T-helper 1 cell treated with Interleukin-12 subunit alpha and Interleukin-12 subunit beta and Interleukin-4 antibody, amounts not matched to agents 30 μg/mL and 1 μg/mL, for 36 hours (primary cell): ENCODE results near the gene STAT4.
"Not testable (repeated sequence)": the region's sequence is repeated elsewhere in the genome, so short reads cannot be mapped to it uniquely, and the experiment has no call there.

Experiments
- H3K27ac Mint-ChIP-seq: one replicate; pipeline ENCODE4 v1.8.0; 2021; ENCODE audit warnings: mild to moderate bottlenecking, mixed read lengths
- H3K27me3 Mint-ChIP-seq: one replicate; pipeline ENCODE4 v1.8.0; 2021; ENCODE audit warnings: low read depth, mixed read lengths
- H3K36me3 Mint-ChIP-seq: one replicate; pipeline ENCODE4 v1.8.0; 2021; ENCODE audit warnings: low read depth, mixed read lengths
- H3K4me1 Mint-ChIP-seq: one replicate; pipeline ENCODE4 v1.8.0; 2021; ENCODE audit warnings: low read depth, mixed read lengths
- H3K4me3 Mint-ChIP-seq: one replicate; pipeline ENCODE4 v1.8.0; 2021; ENCODE audit warnings: mild to moderate bottlenecking, moderate library complexity, mixed read lengths
- H3K9me3 Mint-ChIP-seq: one replicate; pipeline ENCODE4 v1.8.0; 2021; ENCODE audit warnings: mixed read lengths

Gene STAT4

GRCh38 chr2:191009541-191010374, 141.0 kb downstream of the STAT4 start:
- Mint-ChIP-seq H3K4me3 (peak overlapping the region; percentile 73), H3K27ac (peak overlapping the region; percentile 21), H3K36me3 (peaks cover 66% of the 10 kb centered on the region), H3K9me3 (peaks cover 18% of the 10 kb centered on the region), H3K4me1 (peaks cover 51% of the 10 kb centered on the region), H3K27me3 (no peaks in the 10 kb centered on the region)

GRCh38 chr2:191008286-191008685, 142.5 kb downstream of the STAT4 start:
- H3K4me3 Mint-ChIP-seq, result peak overlapping the region; percentile 69

GRCh38 chr2:191006997-191007783, 143.6 kb downstream of the STAT4 start:
- H3K27ac Mint-ChIP-seq, result peak overlapping the region; percentile 76
- H3K36me3 Mint-ChIP-seq, result peaks cover 91% of the 10 kb centered on the region
- H3K4me3 Mint-ChIP-seq, result peak overlapping the region; percentile 35
- H3K4me1 Mint-ChIP-seq, result peaks cover 63% of the 10 kb centered on the region
- H3K27me3 Mint-ChIP-seq, result no peaks in the 10 kb centered on the region
- peaks cover 36% of the 10 kb centered on the region for H3K9me3 Mint-ChIP-seq

More at GRCh38 chr2:191008286-191008685, 142.5 kb downstream of the STAT4 start:
- Mint-ChIP-seq H3K27ac (peak overlapping the region; percentile 46), H3K27me3 (no peaks in the 10 kb centered on the region), H3K4me1 (peaks cover 54% of the 10 kb centered on the region), H3K36me3 (peaks cover 81% of the 10 kb centered on the region), H3K9me3 (peaks cover 33% of the 10 kb centered on the region)

GRCh38 chr2:191006297-191006696, 144.5 kb downstream of the STAT4 start:
- Mint-ChIP-seq H3K4me1 (peaks cover 66% of the 10 kb centered on the region), H3K4me3 (peak overlapping the region; percentile 36), H3K36me3 (peaks cover 92% of the 10 kb centered on the region), H3K27me3 (no peaks in the 10 kb centered on the region), H3K9me3 (peaks cover 36% of the 10 kb centered on the region), H3K27ac (peak overlapping the region; percentile 9)

GRCh38 chr2:191003405-191004309, 147.1 kb downstream of the STAT4 start:
- H3K36me3 Mint-ChIP-seq, result peaks cover 96% of the 10 kb centered on the region
- H3K4me3 Mint-ChIP-seq, result no peak overlapping the region
- H3K27ac Mint-ChIP-seq, result peak overlapping the region; percentile 47
- peaks cover 36% of the 10 kb centered on the region for H3K9me3 Mint-ChIP-seq
- H3K4me1 Mint-ChIP-seq, result peaks cover 71% of the 10 kb centered on the region
- no peaks in the 10 kb centered on the region for H3K27me3 Mint-ChIP-seq

GRCh38 chr2:191001624-191002023, 149.2 kb downstream of the STAT4 start:
- H3K36me3 Mint-ChIP-seq, result peaks cover 93% of the 10 kb centered on the region
- peaks cover 31% of the 10 kb centered on the region for H3K9me3 Mint-ChIP-seq
- H3K4me3 Mint-ChIP-seq, result no peak overlapping the region
- no peak overlapping the region for H3K27ac Mint-ChIP-seq
- H3K4me1 Mint-ChIP-seq, result peaks cover 64% of the 10 kb centered on the region
- H3K27me3 Mint-ChIP-seq, result no peaks in the 10 kb centered on the region

GRCh38 chr2:191001032-191001431, 149.8 kb downstream of the STAT4 start:
- Mint-ChIP-seq H3K36me3 (peaks cover 93% of the 10 kb centered on the region), H3K27ac (peak overlapping the region; percentile 41)

GRCh38 chr2:190999949-191000665, 150.7 kb downstream of the STAT4 start:
- Mint-ChIP-seq H3K27ac (no peak overlapping the region), H3K4me3 (no peak overlapping the region), H3K9me3 (peaks cover 27% of the 10 kb centered on the region), H3K27me3 (no peaks in the 10 kb centered on the region), H3K36me3 (peaks cover 93% of the 10 kb centered on the region), H3K4me1 (peaks cover 70% of the 10 kb centered on the region)

More at GRCh38 chr2:191001032-191001431, 149.8 kb downstream of the STAT4 start:
- Mint-ChIP-seq H3K9me3 (peaks cover 27% of the 10 kb centered on the region), H3K4me1 (peaks cover 65% of the 10 kb centered on the region), H3K27me3 (no peaks in the 10 kb centered on the region), H3K4me3 (peak overlapping the region; percentile 29)

- peaks cover 19% of the 10 kb centered on the region for H3K9me3 Mint-ChIP-seq
- peaks cover 91% of the 10 kb centered on the region for H3K36me3 Mint-ChIP-seq
- H3K4me3 Mint-ChIP-seq, result no peak overlapping the region
- H3K27ac Mint-ChIP-seq, result peak overlapping the region; percentile 20
- peaks cover 75% of the 10 kb centered on the region for H3K4me1 Mint-ChIP-seq
- H3K27me3 Mint-ChIP-seq, result no peaks in the 10 kb centered on the region
Observed at GRCh38 chr2:190999058-190999457, 151.7 kb downstream of the STAT4 start.

- peak overlapping the region; percentile 46 for H3K27ac Mint-ChIP-seq
- H3K4me3 Mint-ChIP-seq, result peak overlapping the region; percentile 31
- peaks cover 89% of the 10 kb centered on the region for H3K36me3 Mint-ChIP-seq
- peaks cover 75% of the 10 kb centered on the region for H3K4me1 Mint-ChIP-seq
- peaks cover 8% of the 10 kb centered on the region for H3K9me3 Mint-ChIP-seq
- H3K27me3 Mint-ChIP-seq, result no peaks in the 10 kb centered on the region
Observed at GRCh38 chr2:190997526-190998113, 153.2 kb downstream of the STAT4 start.

- Mint-ChIP-seq H3K36me3 (peaks cover 85% of the 10 kb centered on the region), H3K27ac (peak overlapping the region; percentile 46), H3K4me1 (peaks cover 72% of the 10 kb centered on the region), H3K27me3 (no peaks in the 10 kb centered on the region), H3K4me3 (peak overlapping the region; percentile 31), H3K9me3 (peaks cover 8% of the 10 kb centered on the region)
Observed at GRCh38 chr2:190996947-190997346, 153.8 kb downstream of the STAT4 start.

- H3K4me3 Mint-ChIP-seq, result no peak overlapping the region
- peaks cover 82% of the 10 kb centered on the region for H3K36me3 Mint-ChIP-seq
- no peaks in the 10 kb centered on the region for H3K27me3 Mint-ChIP-seq
- peak overlapping the region; percentile 46 for H3K27ac Mint-ChIP-seq
- H3K9me3 Mint-ChIP-seq, result peaks cover 8% of the 10 kb centered on the region
- H3K4me1 Mint-ChIP-seq, result peaks cover 69% of the 10 kb centered on the region
Observed at GRCh38 chr2:190996338-190996946, 154.4 kb downstream of the STAT4 start.

GRCh38 chr2:190995315-190995714, 155.5 kb downstream of the STAT4 start:
- not testable (repeated sequence) for H3K27me3 Mint-ChIP-seq, H3K9me3 Mint-ChIP-seq, H3K4me3 Mint-ChIP-seq
- Mint-ChIP-seq H3K36me3 (peaks cover 82% of the 10 kb centered on the region), H3K4me1 (peaks cover 63% of the 10 kb centered on the region), H3K27ac (peak overlapping the region; percentile 74)
